HCT116 (cell line): Measurements from ENCODE around the gene NEK8.

Source experiments
- CBX3 ChIP-seq: IDR thresholded peaks from 2 replicates; pipeline ENCODE4 v1.6.1; 2012; ENCODE audit warnings: low read depth
- CEBPB ChIP-seq: IDR thresholded peaks from 2 replicates; pipeline ENCODE4 v1.6.1; 2012; ENCODE audit warnings: low read depth
- CTCF ChIP-seq, 3 experiments: fragments of 200-600 bp in 1 of 3; sonication (generic) in 1 of 3; IDR thresholded peaks in 2 of 3; conservative IDR thresholded peaks in 1 of 3; 2 replicates each; pipeline ENCODE4 v1.5.1; 2012 to 2017; ENCODE audit warnings: low read depth in 2 of 3, low read length in 2 of 3, antibody characterized with exemption in 1 of 3, borderline replicate concordance in 1 of 3, control low read depth in 1 of 3, mild to moderate bottlenecking in 1 of 3, mixed read lengths in 1 of 3, mixed run types in 1 of 3, moderate library complexity in 1 of 3; ENCODE audit not compliant: insufficient read depth in 1 of 3
- EZH2phosphoT487 ChIP-seq: fragments of 200-600 bp; IDR thresholded peaks from 2 replicates; pipeline ENCODE4 v1.6.1; 2018; ENCODE audit warnings: antibody characterized with exemption, borderline replicate concordance
- POLR2A ChIP-seq: IDR thresholded peaks from 2 replicates; pipeline ENCODE4 v1.7.0; 2011; ENCODE audit warnings: borderline replicate concordance; ENCODE audit not compliant: insufficient read depth, insufficient read length; ENCODE audit errors: extremely low read depth
- SP1 ChIP-seq: IDR thresholded peaks from 2 replicates; pipeline ENCODE4 v1.6.1; 2012; ENCODE audit warnings: low read depth
- ZNF274 ChIP-seq: fragments of 200-500 bp; sonication (Bioruptor generic); IDR thresholded peaks from 2 replicates; pipeline ENCODE4 v1.6.1; 2014; ENCODE audit warnings: mild to moderate bottlenecking, low read depth, low read length, inconsistent platforms

GRCh38 chr17:28729950-28730330, 1.4 kb downstream of the NEK8 start:
- TF ChIP-seq CBX3 (no peak), SP1 (no peak), POLR2A (no peak), CTCF (IDR thresholded peaks at IDR 0.05 in 2 of 3, conservative IDR thresholded peaks at IDR 0.05 in 1 of 3; ENCODE audit: borderline replicate concordance in 1 of 3, insufficient read depth in 1 of 3, low read depth in 2 of 3, low read length in 2 of 3) (no peak), ZNF274 (no peak), CEBPB (no peak), EZH2phosphoT487 (no peak)
